ENCODE measurements around the gene PMPCA.

The PMPCA gene

DNA sequence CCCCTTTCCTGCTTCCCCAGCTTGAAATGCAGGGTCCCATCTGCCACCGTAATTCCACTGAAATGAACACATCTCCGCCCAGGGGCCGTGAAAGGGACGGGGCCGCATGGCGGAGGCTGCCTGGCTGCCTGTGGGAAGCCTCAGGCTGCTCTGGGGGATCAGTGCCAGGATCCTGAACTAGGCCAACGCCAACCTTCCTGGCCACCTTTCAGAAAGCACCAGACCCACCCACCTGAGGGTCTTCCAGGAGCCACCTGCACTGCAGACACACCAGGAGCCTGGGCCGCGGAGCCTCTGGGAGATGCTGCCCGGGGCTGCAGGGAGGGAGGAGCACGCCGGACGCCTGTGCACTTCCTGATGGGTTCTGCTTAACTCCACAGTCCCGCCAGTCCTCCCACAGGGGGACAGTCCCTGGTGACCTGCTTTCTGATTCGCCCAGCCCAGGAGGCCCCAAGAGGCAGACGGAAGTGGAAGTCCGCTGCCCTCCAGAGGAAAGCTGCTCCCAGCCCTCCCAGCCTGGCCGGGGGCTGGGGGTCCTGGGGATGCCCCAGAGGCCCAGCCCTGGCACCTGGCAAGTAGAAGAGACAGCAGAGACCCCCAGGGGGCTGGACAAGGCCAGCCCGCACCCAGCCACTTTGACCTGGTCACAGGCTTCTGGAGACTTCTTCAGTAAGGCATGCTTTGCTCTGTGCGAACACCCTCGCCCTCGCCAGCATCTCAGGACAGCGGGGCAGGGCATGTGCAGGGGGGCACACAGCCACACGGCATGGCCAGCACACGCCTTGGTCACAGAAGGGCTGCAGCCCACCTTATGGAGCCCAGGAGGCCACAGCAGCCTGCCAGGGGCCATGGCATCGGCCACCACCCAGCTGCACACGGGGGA lies 36.9 kb upstream of the PMPCA start, which contains the start of gene CARD9:
Gene CARD9, minus strand, starts transcription at position 370 of the 883 bp plus-strand sequence. CDS start 1,591 bp downstream, outside the sequence.
- DNase-seq: no peak

- no peak for DNase-seq
Measured at GRCh38 chr9:136374183-136374575, 36.3 kb upstream of the PMPCA start.

DNA sequence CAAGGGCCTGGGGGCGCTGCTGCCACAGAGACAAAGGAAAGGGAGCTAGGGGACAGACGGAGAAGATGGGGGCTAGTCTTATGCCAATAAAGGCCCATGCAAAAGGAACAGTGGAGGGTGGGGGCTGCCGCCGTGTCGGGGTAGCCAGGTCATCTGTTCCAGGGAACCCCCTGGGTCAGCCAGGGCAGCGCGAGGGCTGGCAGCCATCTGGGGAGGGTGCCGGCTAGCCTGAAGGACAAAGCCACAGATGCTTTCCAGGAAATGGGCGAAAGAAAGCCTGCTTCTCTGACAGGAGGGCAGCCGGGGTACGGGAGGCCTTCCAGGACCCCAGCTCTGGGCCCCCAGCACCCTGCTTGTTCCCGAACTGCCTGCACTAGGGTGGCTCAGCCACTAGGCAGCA lies 35.4 kb upstream of the PMPCA start:
- no peak for DNase-seq

GRCh38 chr9:136376457-136376856 lies 34.0 kb upstream of the PMPCA start:
- no peak for DNase-seq

DNA sequence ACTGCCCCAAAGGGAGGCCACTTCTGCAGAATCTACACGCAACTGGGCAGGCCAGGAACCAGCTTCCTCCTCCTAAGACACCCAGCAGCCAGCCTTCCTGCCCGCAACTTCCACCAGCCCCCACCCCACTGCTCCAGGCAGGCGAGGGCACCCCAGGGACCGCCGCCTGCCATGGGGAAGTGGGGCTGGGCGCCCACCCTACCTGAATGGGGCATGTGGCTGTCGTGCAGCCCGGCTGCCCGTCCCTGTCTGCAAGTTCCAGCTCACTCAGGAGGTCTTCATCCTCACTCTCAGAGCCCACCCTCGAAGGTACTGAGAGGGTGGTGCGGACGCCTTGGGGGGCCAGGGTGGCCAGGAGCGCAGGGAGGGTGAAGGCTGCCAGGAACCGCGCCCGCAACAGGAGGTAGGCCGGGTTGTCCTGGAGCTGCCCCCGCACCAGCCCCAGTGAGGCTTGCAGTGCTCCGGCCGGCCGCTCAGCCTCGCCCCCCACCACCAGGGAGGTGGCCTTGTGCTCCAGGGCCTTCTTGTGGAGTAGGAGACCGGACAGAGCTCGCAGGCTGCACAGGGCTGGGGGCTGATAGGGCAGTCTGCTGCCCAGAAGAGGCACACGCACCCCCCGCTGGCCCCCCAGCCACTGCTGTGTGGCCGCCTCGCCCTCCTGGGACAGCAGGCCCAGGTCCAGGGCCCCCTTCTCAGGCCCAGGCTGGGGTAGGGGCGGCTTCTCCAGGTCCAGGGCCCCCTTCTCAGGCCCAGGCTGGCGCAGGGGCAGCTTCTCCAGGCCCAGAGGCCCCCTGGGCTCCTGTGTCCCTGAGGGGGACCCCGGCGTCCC lies 32.9 kb upstream of the PMPCA start:
- DNase-seq: no peak

GRCh38 chr9:136378170-136379002 lies 32.1 kb upstream of the PMPCA start:
- DNase-seq: no peak

DNA sequence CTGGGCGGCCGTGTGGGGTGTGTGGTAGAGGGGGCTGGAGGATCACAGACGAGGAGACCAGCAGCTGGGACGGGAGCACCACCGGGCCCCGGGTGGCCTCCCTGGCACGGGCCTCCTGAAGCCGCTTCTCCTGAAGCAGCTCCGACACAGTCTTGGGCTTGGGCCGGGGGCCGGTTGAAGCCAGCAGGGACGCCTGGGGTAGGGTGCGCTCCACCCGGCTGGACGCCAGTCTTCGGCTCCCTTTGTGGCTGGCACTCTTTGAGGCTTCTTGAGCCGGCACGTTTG lies 31.5 kb upstream of the PMPCA start:
- DNase-seq: no peak

DNA sequence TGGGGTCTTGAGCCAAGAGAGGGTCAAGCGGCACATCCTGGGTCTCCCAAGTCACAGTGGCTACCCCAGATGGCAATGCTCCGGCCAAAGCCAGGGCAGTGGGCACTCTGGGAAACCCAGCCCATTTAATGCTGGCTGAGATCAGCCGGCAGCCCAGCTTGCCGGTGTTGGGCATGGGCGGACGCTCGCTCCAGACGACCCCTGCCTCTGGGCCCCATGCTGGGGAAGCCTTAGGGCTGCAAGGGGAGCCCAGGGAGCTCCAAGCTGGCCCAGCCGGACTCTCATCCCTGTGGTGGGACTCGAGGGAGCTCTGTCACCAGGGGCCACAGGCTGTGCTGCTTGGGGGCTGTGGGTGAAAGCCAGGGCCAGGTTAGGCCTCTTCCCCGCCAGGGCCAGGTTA lies 31.1 kb upstream of the PMPCA start:
- no peak for DNase-seq

GRCh38 chr9:136379891-136380290 lies 30.6 kb upstream of the PMPCA start:
- no peak for DNase-seq

DNA sequence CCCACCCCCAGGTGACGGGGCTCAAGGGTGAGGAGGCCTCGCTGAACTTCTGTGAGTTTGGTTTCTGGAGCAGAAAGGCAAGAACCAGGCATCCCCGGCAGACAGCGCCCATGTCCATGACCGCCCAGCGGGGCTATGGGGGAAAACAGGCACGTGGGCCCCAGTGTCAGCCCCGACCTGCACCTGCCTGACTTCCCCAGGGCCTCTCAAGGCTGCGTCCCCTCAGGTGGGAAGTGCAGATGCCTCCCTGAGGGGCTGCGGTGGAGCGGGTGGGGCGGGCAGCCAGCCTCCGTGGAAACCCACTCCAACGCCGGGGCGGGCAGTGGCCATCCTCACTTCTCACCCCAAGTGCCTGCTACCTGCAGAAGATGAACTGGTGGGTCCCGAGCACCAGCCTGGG lies 30.1 kb upstream of the PMPCA start:
- DNase-seq: no peak

GRCh38 chr9:136381311-136381710 lies 29.1 kb upstream of the PMPCA start:
- no peak for DNase-seq

GRCh38 chr9:136381966-136382513 lies 28.4 kb upstream of the PMPCA start:
- no peak for DNase-seq

- no peak for DNase-seq
Measured at GRCh38 chr9:136383436-136383835, 27.0 kb upstream of the PMPCA start.

GRCh38 chr9:136385015-136385414 lies 25.4 kb upstream of the PMPCA start:
- DNase-seq: peak; percentile 27

DNA sequence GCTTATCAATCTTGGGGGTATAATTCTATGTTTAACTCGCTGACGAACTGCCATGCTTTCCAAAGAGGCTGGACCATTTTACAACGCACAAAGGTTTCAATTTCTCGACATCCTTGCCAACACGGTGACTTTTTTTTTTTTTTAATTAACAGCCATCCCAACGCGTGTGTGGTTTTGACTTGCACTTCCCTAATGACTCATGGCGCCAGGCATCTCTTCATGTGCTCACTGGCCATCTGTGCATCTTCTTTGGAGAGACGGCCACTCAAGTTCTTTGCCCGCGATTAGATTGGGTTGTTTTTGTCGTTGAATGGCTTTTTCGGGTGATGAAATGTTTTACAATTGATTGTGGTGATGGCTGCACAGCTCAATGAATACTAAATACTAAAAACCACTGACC lies 24.4 kb upstream of the PMPCA start:
- no peak for DNase-seq

DNA sequence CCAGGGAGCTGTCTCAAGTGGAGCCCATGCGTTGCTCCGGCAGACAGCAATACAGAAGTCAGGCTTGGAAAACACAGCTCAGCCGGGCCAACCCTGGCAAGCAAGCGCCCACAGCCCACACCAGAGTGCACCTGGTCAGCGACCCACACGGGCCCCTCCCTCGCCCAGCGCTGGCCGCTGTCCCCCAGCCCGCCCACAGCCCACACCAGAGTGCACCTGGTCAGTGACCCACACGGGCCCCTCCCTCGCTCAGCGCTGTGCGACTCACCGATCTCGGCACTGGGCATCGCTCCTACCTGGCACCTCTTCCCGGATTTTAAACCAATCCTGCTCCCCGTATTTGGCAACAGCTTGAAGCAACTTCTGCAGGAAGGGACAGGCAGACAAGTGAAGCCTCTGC lies 23.2 kb upstream of the PMPCA start:
- no peak for DNase-seq

DNA sequence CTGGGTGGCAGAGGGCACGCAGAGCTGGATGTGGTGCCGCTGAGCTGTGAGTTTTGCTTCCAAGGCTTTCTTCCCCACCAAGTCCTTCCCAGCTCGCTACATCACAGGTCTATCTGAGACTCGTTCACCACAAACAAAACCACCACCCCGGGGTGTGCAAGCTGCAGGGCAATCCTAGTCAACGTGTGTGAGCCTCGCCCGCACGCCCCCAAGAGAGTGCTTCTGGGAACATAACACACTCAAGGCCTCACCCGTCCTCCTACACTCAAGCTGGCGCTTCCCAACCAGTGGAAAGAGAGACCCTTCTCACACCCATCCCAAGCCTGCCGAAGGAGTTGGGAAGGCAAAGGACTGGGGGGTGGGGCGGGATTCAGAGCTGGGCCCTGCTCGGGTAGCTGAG lies 21.1 kb upstream of the PMPCA start:
- no peak for DNase-seq

GRCh38 chr9:136391737-136392537 lies 18.5 kb upstream of the PMPCA start:
- no peak for DNase-seq

GRCh38 chr9:136392538-136393449 lies 17.7 kb upstream of the PMPCA start:
- no peak for DNase-seq

GRCh38 chr9:136393531-136393930 lies 16.9 kb upstream of the PMPCA start:
- no peak for DNase-seq

All from activated effector memory CD4-positive, alpha-beta T cell treated with Interleukin-2 at 50 U/mL for 16 hours (primary cell).